GM21390 (cell line): ENCODE measurements around the gene SAFB2.

ENCODE experiments used
- ATAC-seq: cut with Tn5 transposase; IDR thresholded peaks from one replicate; pipeline ENCODE4 v1.9.1; 2021; ENCODE audit not compliant: unreplicated experiment

The SAFB2 gene

DNA sequence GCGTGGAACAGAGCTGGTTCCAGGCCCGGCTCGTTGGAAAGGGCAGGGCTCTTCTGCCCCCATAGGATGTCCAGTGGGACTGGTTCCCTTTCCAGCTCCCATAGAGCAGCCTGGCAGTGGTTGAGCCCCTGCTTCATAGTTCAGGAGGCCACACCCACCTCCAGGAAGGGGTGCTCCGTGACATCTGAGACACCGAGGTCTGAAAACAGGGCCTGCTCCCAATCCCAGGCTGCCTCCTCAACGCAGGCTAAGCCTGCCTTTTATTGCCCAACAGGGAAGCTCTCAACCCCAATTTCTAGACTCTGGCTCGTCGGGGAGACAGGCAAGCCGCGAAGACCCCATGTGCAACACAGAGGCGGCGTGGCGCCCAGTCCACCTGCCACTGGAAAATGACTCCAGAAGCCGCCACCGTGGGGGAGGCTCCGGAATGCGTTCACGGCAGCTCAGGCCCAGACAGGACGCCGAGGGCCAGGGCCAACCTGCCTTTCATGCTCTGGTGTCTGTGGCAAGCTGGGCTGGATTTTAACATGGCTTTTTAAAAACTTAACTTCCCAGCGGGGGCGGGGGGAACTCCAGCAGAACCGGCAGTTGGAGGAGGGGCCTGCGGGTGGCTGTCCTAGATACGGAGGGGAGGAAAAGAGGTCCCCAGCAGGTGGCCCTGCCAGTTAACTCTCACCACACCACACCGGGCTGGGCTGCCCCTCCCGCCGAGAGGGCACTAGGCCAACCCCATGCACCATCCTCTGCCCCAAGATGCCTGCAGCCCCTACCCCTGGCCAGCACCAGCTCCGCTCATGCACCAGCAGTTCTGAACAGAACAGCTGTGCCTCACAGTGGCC lies 36.9 kb downstream of the SAFB2 start:
- no peak for ATAC-seq

- ATAC-seq, result no peak
These were observed 42.4 kb downstream of the SAFB2 start for GRCh38 chr19:5580161-5580571.

GRCh38 chr19:5579697-5580096 lies 42.9 kb downstream of the SAFB2 start:
- no peak for ATAC-seq

DNA sequence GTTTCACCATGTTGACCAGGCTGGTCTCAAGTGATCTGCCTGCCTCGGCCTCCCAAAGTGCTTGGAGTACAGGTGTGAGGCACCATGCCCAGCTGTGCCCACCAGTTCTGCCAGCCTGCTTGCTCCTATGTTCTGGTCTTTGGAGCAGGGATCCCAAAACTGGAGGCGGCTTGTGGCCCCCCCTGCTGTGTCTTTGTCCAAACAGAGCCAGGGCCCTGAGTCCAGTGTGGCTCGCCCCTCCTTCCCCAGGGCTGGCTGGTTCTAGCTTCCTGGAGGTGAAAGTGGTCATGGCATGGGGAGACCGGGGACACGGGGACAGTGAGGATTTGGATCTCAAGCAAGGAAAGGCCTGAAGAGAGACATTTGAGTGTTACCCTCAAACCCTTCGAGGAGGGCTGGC lies 43.3 kb downstream of the SAFB2 start:
- no peak for ATAC-seq

DNA sequence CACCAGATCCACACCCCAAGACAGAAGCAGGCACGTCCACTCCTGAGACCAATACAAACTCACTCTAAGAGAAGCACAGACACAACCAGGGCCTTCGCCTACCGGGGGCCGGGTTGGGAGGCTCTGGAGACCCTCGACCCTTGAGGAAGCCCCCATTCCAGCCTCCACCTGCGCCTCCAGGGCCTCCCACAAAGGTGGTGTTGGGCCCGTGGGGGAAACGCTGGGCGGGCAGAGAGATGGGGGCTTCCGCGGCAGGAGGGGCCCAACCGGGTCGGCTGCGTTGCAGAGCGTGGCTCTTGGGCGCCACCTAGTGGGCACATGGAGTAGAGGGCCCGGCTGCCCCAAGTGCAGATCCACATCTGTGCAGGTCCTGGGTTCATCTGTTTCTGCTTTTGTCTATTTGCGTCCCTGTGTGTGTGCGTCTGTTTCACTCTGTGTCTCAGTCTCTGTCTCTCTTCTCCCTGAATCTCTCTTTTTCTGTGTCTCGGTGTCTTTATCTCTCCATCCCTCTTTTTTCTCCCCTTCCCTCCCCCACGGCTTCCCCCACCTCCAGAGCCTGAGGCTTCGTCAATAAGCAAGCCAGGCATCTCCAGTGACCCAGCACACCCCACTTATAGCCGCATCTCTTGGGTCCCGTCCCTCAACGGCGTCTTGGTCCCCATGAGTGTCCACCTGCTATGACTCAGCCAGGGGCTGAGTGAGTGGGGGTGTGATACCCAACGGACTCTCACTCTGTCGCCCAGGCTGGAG lies 44.3 kb downstream of the SAFB2 start:
- no peak for ATAC-seq

- no peak for ATAC-seq
These were observed 47.0 kb downstream of the SAFB2 start for GRCh38 chr19:5575590-5575989.

GRCh38 chr19:5572556-5573286 lies 49.9 kb downstream of the SAFB2 start:
- ATAC-seq, result no peak

DNA sequence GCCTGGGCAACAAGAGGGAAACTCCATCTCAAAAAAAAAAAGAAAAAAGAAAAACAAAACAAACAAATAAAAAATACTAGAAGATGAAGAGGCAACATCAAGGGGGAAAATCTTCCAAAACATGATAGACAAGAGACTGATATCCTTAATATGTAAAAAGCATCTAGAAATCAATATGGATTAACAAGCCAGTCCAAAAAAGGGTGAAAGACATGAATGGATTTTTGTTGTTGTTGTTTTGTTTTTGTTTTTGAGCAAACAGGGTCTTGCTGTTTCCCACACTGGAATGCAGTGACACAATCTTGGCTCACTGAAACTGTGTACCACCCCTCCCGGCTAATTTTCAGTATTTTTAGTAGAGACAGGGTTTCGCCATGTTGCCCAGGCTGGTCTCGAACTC lies 50.8 kb downstream of the SAFB2 start:
- ATAC-seq, result no peak

DNA sequence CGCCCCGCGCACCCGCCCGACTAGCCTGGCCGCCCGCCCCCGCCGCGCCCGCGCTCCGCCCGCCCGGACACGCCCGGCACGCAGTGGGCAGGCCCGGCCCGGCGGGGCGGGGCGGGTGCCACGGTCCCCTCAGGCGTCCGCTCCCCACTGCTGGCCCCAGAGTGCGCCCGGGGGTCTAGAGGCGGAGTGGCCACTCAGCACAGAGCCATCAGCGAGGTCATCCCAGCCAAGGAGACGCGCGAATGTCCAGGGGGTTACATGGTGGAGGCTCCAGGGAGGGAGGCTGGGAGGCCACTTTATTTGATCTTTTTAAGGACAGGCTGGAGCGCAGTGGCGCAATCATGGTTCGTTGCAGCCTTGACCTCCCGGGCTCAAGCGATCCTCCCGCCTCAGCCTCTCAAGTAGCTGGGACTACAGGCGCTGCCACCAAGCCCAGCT lies 54.6 kb downstream of the SAFB2 start:
- ATAC-seq, result no peak

DNA sequence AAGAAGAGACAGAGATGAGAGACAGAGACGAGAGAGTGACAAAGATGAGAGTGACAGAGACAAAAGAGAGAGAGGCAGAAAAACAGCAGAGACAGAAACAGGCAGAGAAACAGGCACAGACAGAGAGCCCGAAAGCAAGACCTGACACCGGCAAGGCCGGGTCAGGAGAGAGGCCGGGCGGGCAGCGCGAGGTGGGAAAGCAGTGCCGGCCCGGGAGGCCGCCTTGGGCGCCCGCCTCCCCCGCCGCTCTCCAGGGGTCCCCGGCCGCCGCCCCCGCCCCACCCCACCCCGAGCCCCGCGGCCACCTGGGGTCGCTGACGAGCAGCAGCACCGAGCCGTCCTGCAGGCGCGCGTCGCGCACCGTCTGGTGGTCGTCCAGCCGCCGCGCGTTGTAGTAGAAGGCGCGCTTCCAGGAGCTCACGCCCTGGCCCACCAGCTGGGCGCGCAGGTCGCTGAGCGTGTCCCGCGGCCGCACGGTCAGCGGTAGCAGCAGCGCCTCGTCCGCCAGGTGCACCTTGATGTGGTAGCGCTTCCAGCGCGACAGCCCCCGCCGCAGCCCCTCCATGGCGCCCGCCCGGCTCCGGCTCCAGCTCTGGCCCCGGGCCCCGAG lies 55.1 kb downstream of the SAFB2 start, which contains the start of gene TINCR:
Gene TINCR, minus strand, starts transcription at position 594 of the 610 bp plus-strand sequence.
- ATAC-seq, result no peak

DNA sequence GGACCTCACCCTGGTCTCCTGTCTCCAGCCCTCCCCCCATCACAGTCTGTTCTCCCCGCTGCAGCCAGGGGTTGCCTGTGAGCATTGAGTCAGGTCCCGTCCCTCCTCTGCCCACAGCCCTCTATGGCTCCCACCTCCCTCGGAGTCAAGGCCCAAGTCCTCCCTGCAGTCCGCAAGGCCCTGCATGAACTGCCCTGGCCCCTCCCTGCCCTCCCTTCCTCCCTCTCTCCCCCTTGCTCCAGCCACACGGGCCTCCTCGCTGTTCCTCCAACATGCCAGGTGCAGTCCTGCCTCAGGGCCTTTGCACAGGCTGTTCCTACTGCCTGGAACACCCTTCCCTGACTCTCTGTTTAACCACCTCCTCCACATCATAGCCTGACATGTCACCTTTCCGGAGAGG lies 57.6 kb downstream of the SAFB2 start:
- ATAC-seq, result no peak

DNA sequence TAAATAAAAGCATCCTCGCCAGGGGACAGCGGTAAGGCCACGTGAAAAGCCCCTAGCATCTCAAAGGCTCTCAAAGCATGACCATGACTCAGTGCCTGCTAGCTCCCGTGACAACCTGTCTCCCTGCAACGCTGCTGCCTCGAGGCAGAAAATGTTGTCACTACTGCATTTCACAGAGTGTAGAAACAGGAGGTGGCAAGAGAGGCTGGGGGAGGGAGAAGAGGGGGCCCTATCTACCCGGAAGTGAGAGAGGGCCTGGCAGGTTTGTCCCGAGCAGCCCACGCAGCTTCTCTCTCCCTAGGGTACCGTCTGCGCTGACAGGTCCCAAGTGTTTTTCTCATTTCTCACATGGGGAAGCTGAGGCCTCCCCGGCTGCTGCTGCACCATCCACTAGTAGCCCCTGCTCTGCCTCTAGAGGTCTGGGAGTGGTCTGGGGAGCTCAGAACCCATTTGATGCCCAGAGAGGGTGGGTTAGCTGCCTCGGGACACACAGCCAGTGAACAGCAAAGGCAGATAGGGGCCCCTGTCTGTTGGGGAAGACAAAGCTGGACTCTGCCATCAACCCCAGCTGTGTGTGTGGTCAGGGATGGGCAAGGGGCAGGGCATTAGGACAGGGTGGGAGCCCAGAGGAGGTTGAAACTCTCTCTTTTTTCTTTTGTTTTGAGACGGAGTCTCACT lies 58.5 kb downstream of the SAFB2 start:
- ATAC-seq, result no peak

DNA sequence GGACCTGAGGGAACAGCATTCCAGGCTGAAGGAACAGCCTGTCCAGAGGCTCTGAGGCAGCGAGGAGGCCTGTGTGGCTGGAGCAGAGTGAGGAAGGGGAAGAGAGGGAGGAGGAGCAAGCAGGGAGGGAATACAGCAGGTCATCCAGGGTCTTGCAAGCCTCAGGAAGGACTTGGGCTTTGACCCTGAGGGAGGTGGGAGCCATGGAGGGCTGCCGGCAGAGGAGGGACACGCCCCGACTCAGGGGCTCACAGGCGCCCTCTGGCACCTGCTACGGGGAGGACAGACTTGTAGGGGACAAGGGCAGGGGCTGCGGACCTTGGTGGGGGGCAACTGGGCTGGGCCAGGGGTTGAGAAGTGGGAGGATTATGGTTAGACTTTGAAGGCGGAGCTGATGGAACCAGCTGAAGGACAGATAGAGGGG lies 59.6 kb downstream of the SAFB2 start:
- ATAC-seq, result no peak

DNA sequence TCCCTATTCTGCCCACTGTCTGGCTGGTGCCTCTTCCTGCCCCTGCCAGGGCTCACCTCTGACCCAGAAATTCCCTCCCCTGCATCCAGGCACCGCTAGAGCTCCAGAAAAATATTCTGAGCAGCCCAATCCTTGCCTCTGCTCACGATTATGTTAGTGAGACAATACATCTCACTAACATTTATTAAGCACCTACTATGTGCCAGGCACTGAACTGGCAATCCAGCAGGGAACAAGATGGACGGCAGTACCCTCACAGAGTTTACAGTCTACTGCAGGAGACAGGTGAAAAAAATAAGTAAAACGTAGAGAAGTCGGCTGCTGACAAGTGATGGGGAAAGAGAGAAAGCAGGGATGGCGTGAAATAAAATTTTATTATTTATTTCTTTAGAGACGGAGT lies 60.3 kb downstream of the SAFB2 start:
- ATAC-seq, result no peak

- ATAC-seq, result no peak
These were observed 61.0 kb downstream of the SAFB2 start for GRCh38 chr19:5561559-5561958.

GRCh38 chr19:5560156-5560555 lies 62.4 kb downstream of the SAFB2 start:
- ATAC-seq, result no peak

DNA sequence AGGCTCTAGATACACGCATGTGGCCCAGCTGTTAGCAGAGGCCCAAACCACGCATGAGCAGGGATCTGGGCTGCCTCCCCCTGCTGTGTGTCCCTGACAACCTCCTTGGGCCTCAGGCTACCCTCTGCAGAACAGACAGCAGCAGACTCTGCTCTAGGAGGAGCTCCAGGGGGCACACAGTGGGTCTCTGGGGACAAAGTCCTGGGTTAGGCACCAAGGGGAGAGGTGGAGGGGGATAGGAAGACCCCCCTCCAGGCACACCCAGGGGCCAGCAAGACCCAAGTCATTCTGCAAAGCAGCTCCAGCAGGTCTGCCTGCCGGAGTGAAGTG lies 62.8 kb downstream of the SAFB2 start:
- no peak for ATAC-seq

DNA sequence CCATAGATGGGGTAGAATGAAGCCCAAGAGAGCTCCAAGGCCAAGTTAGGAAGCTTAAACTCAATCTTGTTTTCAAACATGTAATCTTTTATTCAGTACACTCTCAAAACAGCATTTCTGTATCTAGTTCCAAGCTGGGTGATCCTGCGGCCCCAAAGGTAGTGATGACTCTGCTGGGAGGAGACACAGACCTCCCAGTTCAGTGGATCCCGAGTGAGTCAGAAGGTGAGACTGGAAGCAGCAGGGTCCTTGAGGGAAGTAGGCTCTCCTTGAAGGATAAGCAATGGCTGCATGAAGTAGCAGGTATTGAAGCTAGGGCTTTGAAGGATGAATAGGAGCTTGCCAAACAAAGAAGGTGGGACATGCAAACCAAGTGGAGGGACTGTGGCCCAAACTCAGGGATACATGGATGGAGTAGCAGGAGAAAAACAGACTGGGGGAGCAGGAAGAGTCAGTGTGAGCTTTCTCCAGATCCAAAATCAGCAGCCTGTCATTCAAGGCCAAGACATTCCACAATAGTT lies 64.4 kb downstream of the SAFB2 start:
- no peak for ATAC-seq

DNA sequence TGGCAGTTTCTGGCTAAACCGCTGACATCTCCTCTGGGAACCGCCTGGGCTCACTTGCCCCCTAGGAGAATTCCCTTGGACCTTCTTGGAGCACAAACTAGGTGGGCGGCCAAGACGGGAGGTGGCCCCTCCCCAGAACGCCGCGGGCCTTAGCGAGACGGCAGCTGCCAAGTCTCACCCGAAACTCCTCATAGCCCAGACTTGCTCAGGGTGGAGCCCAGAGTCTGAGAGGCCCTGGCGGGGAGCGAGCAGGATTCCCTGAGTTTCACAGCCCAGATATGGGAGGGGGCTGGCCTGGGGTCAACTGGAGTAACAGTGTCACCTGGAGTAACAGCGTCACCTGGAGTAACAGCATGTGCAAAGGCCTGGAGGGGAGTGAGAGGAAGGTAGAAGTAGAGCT lies 64.9 kb downstream of the SAFB2 start:
- no peak for ATAC-seq

GRCh38 chr19:5554828-5555227 lies 67.7 kb downstream of the SAFB2 start:
- ATAC-seq, result no peak
